Endothelial cell of umbilical vein (primary cell): ENCODE measurements around the gene ITPKB.

Source experiments
- FOS ChIP-seq: IDR thresholded peaks from 2 replicates; pipeline ENCODE4 v1.6.1; 2011; ENCODE audit warnings: mild to moderate bottlenecking, low read length, moderate library complexity, borderline replicate concordance; ENCODE audit not compliant: insufficient read depth
- JUN ChIP-seq: IDR thresholded peaks from 2 replicates; pipeline ENCODE4 v1.6.1; 2011; ENCODE audit warnings: borderline replicate concordance, low read depth; ENCODE audit not compliant: insufficient read length, insufficient read depth
- TF ChIP-seq, protein P1 (sequence below), 2 donors: IDR thresholded peaks; 1 replicate in 1 of 2; 2 replicates in 1 of 2; pipeline ENCODE4 v1.5.1; 2011; ENCODE audit warnings: low read length in 2 of 2, mild to moderate bottlenecking in 2 of 2, moderate library complexity in 2 of 2, control low read depth in 1 of 2, inconsistent platforms in 1 of 2, low read depth in 1 of 2; ENCODE audit not compliant: insufficient read depth in 1 of 2; ENCODE audit errors: extremely low read depth in 1 of 2

GRCh38 chr1:226657895-226658545 lies 81.1 kb downstream of the ITPKB start:
- TF ChIP-seq, protein P1, sequence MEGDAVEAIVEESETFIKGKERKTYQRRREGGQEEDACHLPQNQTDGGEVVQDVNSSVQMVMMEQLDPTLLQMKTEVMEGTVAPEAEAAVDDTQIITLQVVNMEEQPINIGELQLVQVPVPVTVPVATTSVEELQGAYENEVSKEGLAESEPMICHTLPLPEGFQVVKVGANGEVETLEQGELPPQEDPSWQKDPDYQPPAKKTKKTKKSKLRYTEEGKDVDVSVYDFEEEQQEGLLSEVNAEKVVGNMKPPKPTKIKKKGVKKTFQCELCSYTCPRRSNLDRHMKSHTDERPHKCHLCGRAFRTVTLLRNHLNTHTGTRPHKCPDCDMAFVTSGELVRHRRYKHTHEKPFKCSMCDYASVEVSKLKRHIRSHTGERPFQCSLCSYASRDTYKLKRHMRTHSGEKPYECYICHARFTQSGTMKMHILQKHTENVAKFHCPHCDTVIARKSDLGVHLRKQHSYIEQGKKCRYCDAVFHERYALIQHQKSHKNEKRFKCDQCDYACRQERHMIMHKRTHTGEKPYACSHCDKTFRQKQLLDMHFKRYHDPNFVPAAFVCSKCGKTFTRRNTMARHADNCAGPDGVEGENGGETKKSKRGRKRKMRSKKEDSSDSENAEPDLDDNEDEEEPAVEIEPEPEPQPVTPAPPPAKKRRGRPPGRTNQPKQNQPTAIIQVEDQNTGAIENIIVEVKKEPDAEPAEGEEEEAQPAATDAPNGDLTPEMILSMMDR (IDR thresholded peaks at IDR 0.05; ENCODE audit: extremely low read depth in 1 of 2, insufficient read depth in 1 of 2, low read depth in 1 of 2, low read length in 2 of 2), result no peak
- TF ChIP-seq JUN (no peak), FOS (no peak)
